CD4-positive, alpha-beta T cell (primary cell): ENCODE results near the gene UBE4B. TPM values are rescaled to one million over a fixed set of nuclear protein-coding genes. Genes with fewer than 3 reads are reported as not detected.

ENCODE experiments used
- ATAC-seq: fragments of 200-7000 bp; cut with Tn5 transposase; one replicate; pipeline ENCODE4 v1.10.0; 2022; ENCODE audit warnings: mild to moderate bottlenecking; ENCODE audit not compliant: poor library complexity
- CTCF ChIA-PET: fragments of 350-600 bp; sonication (Branson Sonifier 250); formaldehyde crosslinking; loops from one replicate; lab custom pipeline; 2021; ENCODE audit warnings: antibody characterized with exemption, inconsistent platforms; lab: Charles Lee
- POLR2A ChIA-PET: fragments of 350-600 bp; sonication (Branson Sonifier 250); formaldehyde crosslinking; loops from one replicate; lab custom pipeline; 2021; ENCODE audit warnings: antibody characterized with exemption, inconsistent platforms; lab: Charles Lee
- DNase-seq, 14 experiments: peaks; one replicate each; pipeline ENCODE4 v3.0.0-alpha.2; 2013 to 2020; ENCODE audit warnings: mixed read lengths in 2 of 14
- H3K27ac ChIP-seq, 2 donors: one replicate each; pipeline versions ENCODE4 v1.5.1 to v1.7.0; 2013; ENCODE audit warnings: low read length in 2 of 2, low read depth in 1 of 2, mild to moderate bottlenecking in 1 of 2
- H3K27me3 ChIP-seq, 2 experiments: 1 replicate in 1 of 2; 2 replicates in 1 of 2; pipeline versions ENCODE4 v1.6.1 to v1.7.0; 2013; ENCODE audit warnings: low read length in 2 of 2, control low read depth in 1 of 2, mild to moderate bottlenecking in 1 of 2, moderate library complexity in 1 of 2; ENCODE audit not compliant: insufficient read depth in 2 of 2, control insufficient read depth in 1 of 2
- H3K36me3 ChIP-seq: one replicate; pipeline ENCODE4 v1.6.1; 2013; ENCODE audit warnings: low read length, control low read depth; ENCODE audit not compliant: insufficient read depth
- H3K4me1 ChIP-seq: one replicate; pipeline ENCODE4 v1.6.1; 2013; ENCODE audit warnings: low read length, control low read depth; ENCODE audit not compliant: insufficient read depth
- H3K4me3 ChIP-seq: one replicate; pipeline ENCODE4 v1.5.1; 2013; ENCODE audit warnings: mild to moderate bottlenecking, low read length, moderate library complexity
- H3K9me3 ChIP-seq, 2 experiments: 1 replicate in 1 of 2; 2 replicates in 1 of 2; pipeline versions ENCODE4 v1.6.1 to v1.7.0; 2013; ENCODE audit warnings: low read length in 2 of 2, mild to moderate bottlenecking in 2 of 2, control low read depth in 1 of 2, moderate library complexity in 1 of 2; ENCODE audit not compliant: control insufficient read depth in 1 of 2, insufficient read depth in 1 of 2
- H3K27ac Mint-ChIP-seq: one replicate; pipeline ENCODE4 v1.8.0; 2020; ENCODE audit warnings: mixed read lengths
- H3K27me3 Mint-ChIP-seq: one replicate; pipeline ENCODE4 v1.8.0; 2021; ENCODE audit warnings: mixed read lengths
- H3K36me3 Mint-ChIP-seq: one replicate; pipeline ENCODE4 v1.8.0; 2021; ENCODE audit warnings: low read depth, mixed read lengths
- H3K4me1 Mint-ChIP-seq: one replicate; pipeline ENCODE4 v1.8.0; 2021; ENCODE audit warnings: low read depth, mixed read lengths
- H3K4me3 Mint-ChIP-seq: one replicate; pipeline ENCODE4 v1.8.0; 2020; ENCODE audit warnings: mild to moderate bottlenecking, mixed read lengths
- H3K9me3 Mint-ChIP-seq: one replicate; pipeline ENCODE4 v1.8.0; 2020; ENCODE audit warnings: mixed read lengths
- CTCF ChIP-seq: fragments of 200-600 bp; IDR thresholded peaks from one replicate; pipeline ENCODE4 v1.8.0; 2022; ENCODE audit warnings: antibody characterized with exemption, mild to moderate bottlenecking
- intact Hi-C, 2 experiments: fragments of 100-400 bp; cut with DNase I in 1 of 2; cut with micrococcal nuclease in 1 of 2; formaldehyde crosslinking; loops; one replicate each; pipeline versions ENCODE4 v1.15.1 to v1.9.0; 2023 to 2025; cut with DNase I, micrococcal nuclease
- total RNA-seq, 174 experiments: library from RNA in 2 of 174; stranded (reverse) in 2 of 174; gene quantifications; one replicate each; pipeline ENCODE4 v1.2.3 and lab custom pipeline; 2021 to 2026

The UBE4B gene
- total RNA-seq, 2 experiments from 2014 or later: 27.9 to 28.7 TPM

- Histone ChIP-seq H3K9me3 (no peaks in the 10 kb centered on the region), H3K27me3 (no peaks in the 10 kb centered on the region), H3K36me3 (peaks cover 23% of the 10 kb centered on the region), H3K4me1 (no peaks in the 10 kb centered on the region), H3K4me3 (no peak overlapping the region), H3K27ac (no peak overlapping the region)
- Mint-ChIP-seq H3K36me3 (peaks cover 45% of the 10 kb centered on the region), H3K27ac (no peak overlapping the region), H3K9me3 (no peaks in the 10 kb centered on the region), H3K27me3 (no peaks in the 10 kb centered on the region), H3K4me1 (peaks cover 25% of the 10 kb centered on the region), H3K4me3 (no peak overlapping the region)
- ChIA-PET POLR2A (no interaction called here), CTCF (no interaction called here)
- no peak for ATAC-seq
- TF ChIP-seq CTCF: no peak
- intact Hi-C loops: no loop called here
- no peak for DNase-seq
These were observed 23.8 kb downstream of the UBE4B start for GRCh38 chr1:10056599-10056987.

- no peaks in the 10 kb centered on the region for H3K9me3 ChIP-seq
- Mint-ChIP-seq H3K4me1 (peaks cover 17% of the 10 kb centered on the region), H3K36me3 (peaks cover 37% of the 10 kb centered on the region), H3K27ac (no peak overlapping the region), H3K27me3 (no peaks in the 10 kb centered on the region), H3K4me3 (no peak overlapping the region), H3K9me3 (no peaks in the 10 kb centered on the region)
- intact Hi-C loops: no loop called here
- ChIA-PET POLR2A (no interaction called here), CTCF (no interaction called here)
- no peak overlapping the region for H3K4me3 ChIP-seq
- H3K4me1 ChIP-seq: no peaks in the 10 kb centered on the region
- peaks cover 23% of the 10 kb centered on the region for H3K36me3 ChIP-seq
- ATAC-seq: no peak
- H3K27me3 ChIP-seq: no peaks in the 10 kb centered on the region
- DNase-seq: no peak
- TF ChIP-seq CTCF: no peak
- H3K27ac ChIP-seq: no peak overlapping the region
These were observed 24.6 kb downstream of the UBE4B start for GRCh38 chr1:10057343-10057742.

- no peaks in the 10 kb centered on the region for H3K27me3 Mint-ChIP-seq
- no peak overlapping the region for H3K27ac Mint-ChIP-seq
- CTCF ChIA-PET: no interaction called here
- no peak for TF ChIP-seq CTCF
- H3K4me1 ChIP-seq: no peaks in the 10 kb centered on the region
- H3K9me3 Mint-ChIP-seq: no peaks in the 10 kb centered on the region
- DNase-seq: no peak
- no peaks in the 10 kb centered on the region for H3K9me3 ChIP-seq
- POLR2A ChIA-PET: no interaction called here
- no peak for ATAC-seq
- peaks cover 15% of the 10 kb centered on the region for H3K4me1 Mint-ChIP-seq
- peaks cover 33% of the 10 kb centered on the region for H3K36me3 Mint-ChIP-seq
- intact Hi-C loops: no loop called here
- H3K36me3 ChIP-seq: peaks cover 23% of the 10 kb centered on the region
- H3K4me3 ChIP-seq: no peak overlapping the region
- no peak overlapping the region for H3K4me3 Mint-ChIP-seq
- no peak overlapping the region for H3K27ac ChIP-seq
- no peaks in the 10 kb centered on the region for H3K27me3 ChIP-seq
These were observed 25.0 kb downstream of the UBE4B start for GRCh38 chr1:10057796-10058195.
